GM18861 (cell line): Measurements from ENCODE around the gene PARP1.

Experiments used
- ATAC-seq: cut with Tn5 transposase; IDR thresholded peaks from one replicate; pipeline ENCODE4 v1.9.1; 2021; ENCODE audit not compliant: unreplicated experiment

Gene PARP1

GRCh38 chr1:226381226-226381998 lies 26.5 kb downstream of the PARP1 start:
- no peak for ATAC-seq

GRCh38 chr1:226378071-226378470 lies 29.8 kb downstream of the PARP1 start:
- ATAC-seq, result no peak

GRCh38 chr1:226376300-226376699 lies 31.6 kb downstream of the PARP1 start:
- no peak for ATAC-seq

GRCh38 chr1:226373376-226373775 lies 34.5 kb downstream of the PARP1 start:
- no peak for ATAC-seq

DNA sequence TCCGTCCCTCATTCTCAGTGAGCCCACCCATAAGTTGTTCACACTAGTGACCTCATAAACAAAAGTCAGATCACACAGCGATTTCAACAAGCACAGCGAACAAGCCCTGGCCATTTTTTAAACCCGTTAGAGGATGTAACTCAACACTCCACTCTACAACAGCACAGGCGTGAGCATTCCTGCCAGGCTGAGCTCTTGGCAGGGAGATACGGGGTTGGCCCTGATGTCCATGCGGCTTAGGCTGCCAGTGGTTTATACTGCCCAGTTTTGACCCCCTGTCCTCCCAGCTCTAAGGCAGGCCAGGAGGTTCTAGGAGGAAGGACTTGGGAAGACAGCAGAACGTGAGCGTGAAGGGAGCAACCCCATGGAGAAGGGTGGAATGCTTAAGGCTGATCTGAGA lies 35.0 kb downstream of the PARP1 start:
- ATAC-seq, result no peak

DNA sequence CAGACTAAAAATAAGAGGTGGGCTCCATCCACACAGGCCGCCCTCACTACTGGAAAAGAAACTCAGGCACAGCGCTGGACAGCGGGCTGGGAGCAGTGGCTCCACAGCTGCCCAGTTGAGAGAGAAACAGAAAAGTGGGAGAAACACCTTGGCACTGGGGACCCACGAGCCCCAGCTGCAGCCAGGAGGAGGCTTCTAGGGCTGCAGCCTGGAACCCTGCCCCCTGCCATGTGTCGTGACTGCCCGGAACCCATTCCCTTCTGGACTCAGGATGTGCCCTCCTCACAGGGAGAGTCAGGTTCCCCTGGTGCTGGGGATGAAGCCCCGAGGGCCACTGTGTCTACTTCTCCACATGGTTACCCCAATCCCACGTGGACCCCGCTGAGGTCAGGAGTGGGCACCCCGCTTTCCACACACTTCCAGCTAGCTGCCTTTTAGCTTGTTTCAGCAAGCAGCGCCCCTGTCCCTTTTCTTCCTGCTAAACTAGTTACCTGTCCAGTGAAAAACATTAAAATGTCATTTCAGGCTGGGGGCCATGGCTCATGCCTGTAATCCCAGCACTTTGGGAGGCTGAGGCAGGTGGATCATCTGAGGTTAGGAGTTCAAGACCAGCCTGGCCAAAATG lies 35.9 kb downstream of the PARP1 start:
- no peak for ATAC-seq

- ATAC-seq, result no peak
Observed at GRCh38 chr1:226371027-226371694, 36.7 kb downstream of the PARP1 start.

- peak; percentile 66 for ATAC-seq
Observed at GRCh38 chr1:226370144-226370923, 37.6 kb downstream of the PARP1 start.

DNA sequence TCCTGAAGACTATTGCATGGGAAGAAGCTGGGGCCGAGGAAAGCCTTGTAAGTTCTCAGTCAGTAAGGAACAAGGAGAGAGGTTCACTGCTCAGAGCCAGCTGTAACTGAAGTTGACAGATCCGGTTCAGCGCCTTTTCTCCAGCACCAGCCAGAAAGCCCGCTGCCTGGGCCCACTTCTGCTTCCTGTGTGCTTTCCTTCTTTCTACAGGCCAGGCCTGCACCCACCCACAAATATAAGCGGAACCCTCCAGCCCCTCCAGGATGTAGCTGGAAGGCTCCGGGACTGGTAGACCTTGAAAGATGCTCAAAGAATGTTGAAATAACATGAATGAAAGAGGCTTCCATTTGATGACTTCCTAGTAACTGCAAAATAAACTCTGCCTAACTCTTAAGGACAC lies 38.8 kb downstream of the PARP1 start:
- ATAC-seq, result peak; percentile 48

GRCh38 chr1:226366290-226366689 lies 41.6 kb downstream of the PARP1 start:
- ATAC-seq, result no peak

DNA sequence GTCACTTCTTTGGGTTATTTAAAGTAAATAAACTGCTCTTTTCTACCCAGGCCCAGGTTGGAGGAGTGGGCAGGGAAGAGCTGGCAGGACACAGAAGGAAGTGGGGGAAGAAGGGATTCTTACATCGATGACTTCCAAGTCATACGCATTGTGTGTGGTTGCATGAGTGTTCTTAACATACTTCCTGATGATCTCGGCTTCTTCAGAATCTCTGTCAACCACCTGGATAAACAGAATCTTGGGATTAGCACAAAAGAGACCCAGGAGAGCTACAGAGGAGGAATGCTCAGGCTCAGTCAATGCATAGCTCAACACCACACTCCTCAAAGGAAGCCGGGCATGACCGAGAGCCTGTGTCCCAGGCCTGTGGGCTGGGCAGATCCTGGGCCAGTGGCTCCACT lies 42.1 kb downstream of the PARP1 start:
- no peak for ATAC-seq

- no peak for ATAC-seq
Observed at GRCh38 chr1:226364901-226365565, 42.9 kb downstream of the PARP1 start.

- ATAC-seq, result no peak
Observed at GRCh38 chr1:226364514-226364899, 43.4 kb downstream of the PARP1 start.

GRCh38 chr1:226363801-226364513 lies 43.9 kb downstream of the PARP1 start:
- no peak for ATAC-seq

DNA sequence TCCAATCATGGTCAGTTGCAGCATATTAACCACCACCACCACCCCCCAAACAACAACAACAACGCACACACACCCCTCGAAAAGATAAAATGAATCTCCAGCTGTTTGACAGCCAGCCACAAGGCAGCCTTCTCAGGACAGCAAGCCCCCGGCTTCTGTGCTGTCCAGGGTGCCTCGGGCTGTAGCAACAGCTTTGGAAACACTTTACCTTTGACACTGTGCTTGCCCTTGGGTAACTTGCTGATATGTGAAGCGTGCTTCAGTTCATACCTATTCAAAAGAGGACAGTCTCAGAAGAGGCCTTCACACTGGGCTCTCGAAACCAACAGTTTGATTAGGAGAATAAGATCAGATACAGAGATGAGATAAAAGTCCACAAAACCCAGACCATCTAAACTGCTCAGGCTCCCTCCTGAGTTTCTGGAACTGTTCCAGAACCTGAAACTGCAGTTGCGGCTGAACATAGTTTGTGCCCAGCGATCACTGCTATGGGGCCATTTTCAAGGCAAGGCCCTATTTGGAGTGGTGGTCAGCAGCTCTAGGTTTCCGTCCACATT lies 44.9 kb downstream of the PARP1 start:
- ATAC-seq, result no peak

- no peak for ATAC-seq
Observed at GRCh38 chr1:226362361-226362760, 45.5 kb downstream of the PARP1 start.

DNA sequence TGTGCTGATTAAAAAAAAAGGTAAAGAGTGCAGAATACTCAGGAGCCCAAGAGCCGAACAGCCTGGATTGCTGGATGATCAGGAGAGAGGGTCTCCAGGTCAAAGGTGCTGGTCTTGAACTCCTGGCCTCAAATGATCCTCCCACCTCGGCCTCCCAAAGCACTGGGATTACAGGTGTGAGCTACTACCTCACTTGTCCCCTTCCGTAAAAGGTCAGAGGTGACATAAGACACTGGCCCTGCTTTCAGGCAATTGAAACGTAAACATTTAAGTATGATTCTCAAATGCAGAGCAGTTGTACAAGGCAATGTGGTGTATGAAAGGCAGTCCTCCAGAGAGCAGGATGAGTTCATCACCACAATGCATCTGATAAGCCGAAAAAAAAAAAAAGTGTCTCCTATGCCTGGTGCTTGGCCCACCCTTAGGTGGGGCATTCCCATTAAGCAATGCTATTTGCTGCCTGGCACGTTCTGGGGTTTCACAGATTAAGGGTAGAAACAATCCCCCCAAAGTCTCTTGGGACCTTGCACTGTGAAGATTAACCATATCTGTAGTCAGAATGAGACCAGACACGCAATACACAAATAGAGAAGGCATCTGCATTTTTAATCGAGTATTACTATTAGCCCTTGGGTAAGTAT lies 47.7 kb downstream of the PARP1 start:
- peak; percentile 81 for ATAC-seq

DNA sequence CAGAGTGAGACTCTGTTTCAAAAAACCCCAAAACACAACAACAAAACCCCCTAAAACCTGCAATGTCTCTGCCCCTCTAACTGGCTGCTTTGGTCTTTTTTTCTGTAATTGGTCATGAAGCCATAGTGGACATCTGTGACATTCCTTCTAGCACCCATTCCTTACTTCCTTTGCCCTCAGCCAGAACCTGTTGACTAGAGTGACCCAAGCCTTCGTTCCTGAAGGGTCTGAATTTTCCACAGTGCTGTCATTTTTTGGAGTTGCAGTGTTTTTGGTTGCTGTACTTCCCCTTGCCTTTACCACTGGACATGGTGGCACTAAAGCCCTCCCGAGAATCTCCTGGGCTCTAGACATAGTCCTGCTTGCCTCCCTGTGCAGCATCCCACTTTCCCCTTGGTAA lies 50.5 kb downstream of the PARP1 start:
- no peak for ATAC-seq
